NT2/D1 (cell line): ENCODE measurements around the gene NSMF.

ENCODE experiments used
- SUZ12 ChIP-seq: IDR thresholded peaks from 2 replicates; pipeline ENCODE4 v1.6.1; 2011; ENCODE audit not compliant: insufficient read length, insufficient read depth; ENCODE audit errors: extremely low read depth
- YY1 ChIP-seq: IDR thresholded peaks from 2 replicates; pipeline ENCODE4 v1.6.1; 2011; ENCODE audit not compliant: insufficient read length, insufficient read depth
- ZNF274 ChIP-seq: IDR thresholded peaks from 2 replicates; pipeline ENCODE4 v1.6.1; 2011; ENCODE audit warnings: mild to moderate bottlenecking, low read depth, low read length

DNA sequence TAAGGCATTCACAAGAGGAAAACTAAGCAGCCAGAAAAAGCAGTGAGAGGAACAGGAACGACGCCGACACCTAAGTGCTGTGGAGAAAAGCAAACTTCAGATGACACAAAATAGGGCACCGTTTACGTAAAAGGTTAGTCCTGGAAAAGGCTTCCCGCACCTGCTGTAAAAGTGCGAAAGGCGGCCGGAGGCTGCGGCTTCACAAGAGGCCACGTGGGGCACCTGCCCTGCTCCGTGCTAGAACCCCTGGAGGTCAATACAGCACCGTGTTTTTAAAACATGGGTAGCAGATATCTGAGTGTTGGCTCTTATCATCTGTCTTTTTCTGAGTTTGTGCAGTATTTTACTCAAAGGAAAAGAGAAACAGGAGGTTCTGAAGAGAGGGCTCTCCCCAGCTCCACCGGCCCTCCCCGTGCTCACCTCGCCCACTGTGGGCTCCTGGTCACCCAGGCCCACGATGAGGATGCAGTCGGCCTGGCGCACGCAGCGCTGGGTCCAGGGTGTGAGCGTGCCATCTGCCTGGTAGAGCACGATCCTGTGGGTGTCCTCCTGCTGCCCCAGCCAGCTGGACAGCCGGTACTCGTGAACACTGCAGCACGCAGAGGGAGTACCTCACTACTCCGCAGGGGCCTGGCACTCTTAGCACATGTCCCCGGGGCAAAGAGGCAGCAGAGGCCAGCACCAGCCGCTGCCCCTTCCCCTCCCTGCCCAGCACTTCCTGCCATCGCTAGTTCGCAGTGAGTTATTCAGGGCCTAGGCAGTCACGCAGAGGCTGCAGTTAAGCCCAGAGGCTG lies 21.0 kb upstream of the NSMF start:
- TF ChIP-seq ZNF274 = no peak
- no peak for TF ChIP-seq YY1
- no peak for TF ChIP-seq SUZ12
